ENCODE data around the gene TNPO3. TPM values are rescaled to one million over a fixed set of nuclear protein-coding genes. Genes with fewer than 3 reads are reported as not detected.

Gene TNPO3
- total and polyA plus RNA-seq, 8 donors = 32.5 to 40.5 (median 37.5) TPM

GRCh38 chr7:128921866-128922440 lies 133.0 kb downstream of the TNPO3 start:
- no peak for ATAC-seq
- TF ChIP-seq, protein P1, sequence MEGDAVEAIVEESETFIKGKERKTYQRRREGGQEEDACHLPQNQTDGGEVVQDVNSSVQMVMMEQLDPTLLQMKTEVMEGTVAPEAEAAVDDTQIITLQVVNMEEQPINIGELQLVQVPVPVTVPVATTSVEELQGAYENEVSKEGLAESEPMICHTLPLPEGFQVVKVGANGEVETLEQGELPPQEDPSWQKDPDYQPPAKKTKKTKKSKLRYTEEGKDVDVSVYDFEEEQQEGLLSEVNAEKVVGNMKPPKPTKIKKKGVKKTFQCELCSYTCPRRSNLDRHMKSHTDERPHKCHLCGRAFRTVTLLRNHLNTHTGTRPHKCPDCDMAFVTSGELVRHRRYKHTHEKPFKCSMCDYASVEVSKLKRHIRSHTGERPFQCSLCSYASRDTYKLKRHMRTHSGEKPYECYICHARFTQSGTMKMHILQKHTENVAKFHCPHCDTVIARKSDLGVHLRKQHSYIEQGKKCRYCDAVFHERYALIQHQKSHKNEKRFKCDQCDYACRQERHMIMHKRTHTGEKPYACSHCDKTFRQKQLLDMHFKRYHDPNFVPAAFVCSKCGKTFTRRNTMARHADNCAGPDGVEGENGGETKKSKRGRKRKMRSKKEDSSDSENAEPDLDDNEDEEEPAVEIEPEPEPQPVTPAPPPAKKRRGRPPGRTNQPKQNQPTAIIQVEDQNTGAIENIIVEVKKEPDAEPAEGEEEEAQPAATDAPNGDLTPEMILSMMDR (IDR thresholded peaks at IDR 0.05) = no peak
- peaks cover 0 to 6% of the 10 kb centered on the region in 2 donors for H3K4me1 ChIP-seq
- no peak for DNase-seq
- H3K27ac ChIP-seq = no peak overlapping the region
- H3K27me3 ChIP-seq = peaks cover 0 to 57% of the 10 kb centered on the region in 2 donors
- no peak overlapping the region for H3K4me3 ChIP-seq
- intact Hi-C loops (cut with DNase I) = no loop called here
- H3K36me3 ChIP-seq = no peaks in the 10 kb centered on the region
- H3K9me3 ChIP-seq = no peaks in the 10 kb centered on the region

DNA sequence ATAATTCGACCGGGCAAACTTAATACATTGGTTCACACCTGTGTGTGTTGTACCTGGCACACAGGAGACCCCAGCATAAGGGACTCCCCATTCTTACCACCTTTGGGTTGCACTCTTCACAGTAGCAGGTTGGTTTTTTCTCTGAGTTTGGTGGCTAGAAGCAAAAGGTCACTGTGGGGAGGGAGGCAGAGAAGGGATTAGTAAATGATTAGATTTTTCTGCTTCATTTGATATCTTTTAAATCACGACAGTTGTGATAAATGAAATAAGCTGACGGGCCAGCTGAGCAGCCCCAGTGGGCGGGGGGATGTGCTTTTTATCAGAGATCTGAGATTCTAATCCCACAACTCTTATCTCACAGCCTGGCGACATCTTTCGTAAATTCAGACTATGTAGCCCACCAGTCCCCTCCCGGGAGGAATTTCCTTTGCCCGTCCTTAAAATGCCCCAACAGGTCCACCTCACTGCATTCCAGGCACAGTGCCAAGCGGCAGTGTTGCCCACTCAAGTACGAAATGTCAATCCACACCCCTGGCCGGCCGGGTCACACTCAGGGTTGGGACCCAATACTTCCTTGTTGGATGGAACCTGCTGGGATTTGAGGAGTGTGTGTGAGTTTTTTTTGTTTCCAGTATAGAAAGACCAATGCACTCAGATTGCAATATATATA lies 133.9 kb downstream of the TNPO3 start:
- ATAC-seq = peak; percentile 65

GRCh38 chr7:128919881-128920799 lies 134.8 kb downstream of the TNPO3 start:
- H3K36me3 ChIP-seq = no peaks in the 10 kb centered on the region
- DNase-seq = no peak
- peaks cover 0 to 13% of the 10 kb centered on the region in 2 donors for H3K4me1 ChIP-seq
- H3K9me3 ChIP-seq = no peaks in the 10 kb centered on the region
- no peak overlapping the region for H3K27ac ChIP-seq
- TF ChIP-seq, protein P1 (IDR thresholded peaks at IDR 0.05) = no peak
- H3K27me3 ChIP-seq = peaks cover 14 to 75% of the 10 kb centered on the region in 2 donors
- intact Hi-C loops (cut with DNase I) = no loop called here
- no peak for ATAC-seq
- H3K4me3 ChIP-seq = no peak overlapping the region

More for the DNA sequence above, 133.9 kb downstream of the TNPO3 start:
- Histone ChIP-seq H3K27me3 (peaks cover 4 to 66% of the 10 kb centered on the region in 2 donors), H3K9me3 (no peaks in the 10 kb centered on the region), H3K36me3 (no peaks in the 10 kb centered on the region), H3K4me3 (no peak overlapping the region), H3K4me1 (peaks cover 0 to 6% of the 10 kb centered on the region in 2 donors), H3K27ac (no peak overlapping the region)
- TF ChIP-seq, protein P1 (IDR thresholded peaks at IDR 0.05) = no peak
- no peak for DNase-seq
- intact Hi-C loops (cut with DNase I) = no loop called here

GRCh38 chr7:128919241-128919640 lies 135.7 kb downstream of the TNPO3 start:
- Histone ChIP-seq H3K4me1 (peaks cover 0 to 16% of the 10 kb centered on the region in 2 donors), H3K4me3 (no peak overlapping the region), H3K27ac (no peak overlapping the region), H3K9me3 (no peaks in the 10 kb centered on the region), H3K27me3 (peaks cover 22 to 84% of the 10 kb centered on the region in 2 donors), H3K36me3 (no peaks in the 10 kb centered on the region)
- no peak for ATAC-seq
- TF ChIP-seq, protein P1 (IDR thresholded peaks at IDR 0.05) = no peak
- intact Hi-C loops (cut with DNase I) = no loop called here
- no peak for DNase-seq

Data from left lung (tissue), 10 donors.